Measurements from ENCODE around the gene ANAPC7. TPM values are rescaled to one million over a fixed set of nuclear protein-coding genes. Genes with fewer than 3 reads are reported as not detected.

The ANAPC7 gene
- total and polyA plus RNA-seq, 2 of the 13 experiments (the other 11 are each of a cell fraction or from before 2014, with no cell fraction given), result 40.0 to 69.1 TPM

- Histone ChIP-seq H3K27ac (ENCODE audit: extremely low read length, insufficient read depth, low read length) (no peak overlapping the region), H4K20me1 (ENCODE audit: insufficient read depth, low read length) (no peaks in the 10 kb centered on the region), H3K27me3 (ENCODE audit: control insufficient read depth in 1 of 2, insufficient read depth in 2 of 2, low read length in 2 of 2) (no peaks in the 10 kb centered on the region), H3K79me2 (ENCODE audit: insufficient read depth, low read length) (no peaks in the 10 kb centered on the region), H3K9ac (ENCODE audit: insufficient read depth, low read depth, low read length) (no peak overlapping the region), H2AFZ (ENCODE audit: low read length) (no peak overlapping the region), H3K4me3 (replicated peaks in 1 of 3; ENCODE audit: insufficient read depth in 1 of 3, low read depth in 2 of 3, low read length in 3 of 3) (no peak overlapping the region), H3K9me3 (ENCODE audit: low read length) (no peaks in the 10 kb centered on the region), H3K4me1 (ENCODE audit: insufficient read depth, low read length) (peaks cover 28% of the 10 kb centered on the region), H3K36me3 (replicated peaks in 1 of 2; ENCODE audit: control insufficient read depth in 1 of 2, insufficient read depth in 2 of 2, low read length in 2 of 2) (peaks cover 41 to 94% of the 10 kb centered on the region in 2 experiments), H3K4me2 (ENCODE audit: low read depth, low read length) (no peak overlapping the region)
- intact Hi-C loops (cut with micrococcal nuclease; ENCODE audit: unreplicated experiment) (no loop called here), in situ Hi-C loops (cut with HindIII; ENCODE audit: extremely low pct_ligation_motif_present, low pct_unique_long_range_greater_than_20kb) (no loop called here)
- TF ChIP-seq, protein P1, sequence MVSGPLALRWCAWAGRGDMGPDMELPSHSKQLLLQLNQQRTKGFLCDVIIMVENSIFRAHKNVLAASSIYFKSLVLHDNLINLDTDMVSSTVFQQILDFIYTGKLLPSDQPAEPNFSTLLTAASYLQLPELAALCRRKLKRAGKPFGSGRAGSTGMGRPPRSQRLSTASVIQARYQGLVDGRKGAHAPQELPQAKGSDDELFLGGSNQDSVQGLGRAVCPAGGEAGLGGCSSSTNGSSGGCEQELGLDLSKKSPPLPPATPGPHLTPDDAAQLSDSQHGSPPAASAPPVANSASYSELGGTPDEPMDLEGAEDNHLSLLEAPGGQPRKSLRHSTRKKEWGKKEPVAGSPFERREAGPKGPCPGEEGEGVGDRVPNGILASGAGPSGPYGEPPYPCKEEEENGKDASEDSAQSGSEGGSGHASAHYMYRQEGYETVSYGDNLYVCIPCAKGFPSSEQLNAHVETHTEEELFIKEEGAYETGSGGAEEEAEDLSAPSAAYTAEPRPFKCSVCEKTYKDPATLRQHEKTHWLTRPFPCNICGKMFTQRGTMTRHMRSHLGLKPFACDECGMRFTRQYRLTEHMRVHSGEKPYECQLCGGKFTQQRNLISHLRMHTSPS (CRISPR knock-in tag; IDR thresholded peaks at IDR 0.05; ENCODE audit: low read depth), result no peak
- TF ChIP-seq MZF1 (CRISPR knock-in tag; IDR thresholded peaks at IDR 0.05; ENCODE audit: borderline replicate concordance) (no peak), ATM (IDR thresholded peaks at IDR 0.05; ENCODE audit: borderline replicate concordance) (no peak), NCOA2 (CRISPR knock-in tag; IDR thresholded peaks at IDR 0.05) (no peak), CEBPB (IDR thresholded peaks at IDR 0.05; ENCODE audit: borderline replicate concordance, low read depth, low read length) (peak; percentile 25; the same call in 1 of the 2 replicates), FOXA3 (CRISPR knock-in tag; IDR thresholded peaks at IDR 0.05) (no peak)
- TF ChIP-seq, protein P2, sequence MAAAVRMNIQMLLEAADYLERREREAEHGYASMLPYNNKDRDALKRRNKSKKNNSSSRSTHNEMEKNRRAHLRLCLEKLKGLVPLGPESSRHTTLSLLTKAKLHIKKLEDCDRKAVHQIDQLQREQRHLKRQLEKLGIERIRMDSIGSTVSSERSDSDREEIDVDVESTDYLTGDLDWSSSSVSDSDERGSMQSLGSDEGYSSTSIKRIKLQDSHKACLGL (CRISPR knock-in tag; IDR thresholded peaks at IDR 0.05), result no peak
- WGBS (ENCODE audit: low lambda C conversion rate), result 94% methylated on average over 4 of the region's 4 CpGs
- POLR2A ChIA-PET, result interaction anchor here (0.6 kb wide), 2 partner anchors 22 to 320 kb away, joined by 3 read pairs; no protein-coding TSS in a partner anchor
- FAIRE-seq, result no peak
- CTCF ChIA-PET (ENCODE audit: low intra/inter-chr PET ratio, low total read pairs), result no interaction called here
- DNase-seq (ENCODE audit: low spot score), result no peak
- no TSS peak for BruUV-seq (replicated peaks)
- no peak for ATAC-seq
These were observed 67.9 kb downstream of the ANAPC7 start for GRCh38 chr12:110335481-110336045.

Measured in HepG2 (cell line).